ENCODE data around the gene PCDHGA1. TPM values are rescaled to one million over a fixed set of nuclear protein-coding genes. Genes with fewer than 3 reads are reported as not detected.

Gene PCDHGA1
- total RNA-seq, 1 experiment from 2014 or later = 0.63 TPM

- no peak overlapping the region for H3K27ac ChIP-seq (ENCODE audit: insufficient read length, low read depth, low read length)
- 0 out of 2 replicates have a peak, but pooled peaks cover 2% of the 10 kb centered on the region for H3K4me1 ChIP-seq (ENCODE audit: insufficient read depth, low read length)
- peaks cover 15% of the 10 kb centered on the region for H3K27me3 ChIP-seq (ENCODE audit: insufficient read depth, low read length)
- H3K4me2 ChIP-seq (ENCODE audit: insufficient read depth, insufficient read length, low read length) = peak overlapping the region; percentile 95
- Mint-ChIP-seq H3K27me3 (ENCODE audit: low read depth) (peaks cover 33% of the 10 kb centered on the region), H3K4me1 (peaks cover 23 to 30% of the 10 kb centered on the region in 2 experiments), H3K4me3 (peak overlapping the region; percentile 92 to 97), H3K36me3 (ENCODE audit: insufficient read depth in 1 of 3, low read depth in 3 of 3) (peaks cover 0 to 21% (median 8%) of the 10 kb centered on the region in 3 experiments; a peak in 4 of 7 replicates), H3K9me3 (peaks cover 0 to 23% of the 10 kb centered on the region in 2 experiments; a peak in 4 of 5 replicates), H3K27ac (peak overlapping the region; percentile 60 to 95 (median 81); a peak in 5 of 7 replicates)
- H3K4ac ChIP-seq (ENCODE audit: low read depth, low read length) = no peak overlapping the region
- peak overlapping the region; percentile 42 for H3K9ac ChIP-seq (ENCODE audit: extremely low read depth, insufficient read length, low read length)
- H2BK5ac ChIP-seq (ENCODE audit: insufficient read length, low read length) = no peak overlapping the region
- H4K20me1 ChIP-seq (ENCODE audit: control insufficient read depth, insufficient read depth, insufficient read length) = no peaks in the 10 kb centered on the region
- WGBS (ENCODE audit: extremely low coverage, insufficient read length, low lambda C conversion rate) = no CpG with 5 or more reads among the region's 58 CpGs
- H3K79me2 ChIP-seq (ENCODE audit: insufficient read depth, low read length) = no peaks in the 10 kb centered on the region
- no peak overlapping the region for H2BK120ac ChIP-seq (ENCODE audit: low read depth, low read length, poor library complexity, severe bottlenecking)
- no peak overlapping the region for H4K5ac ChIP-seq (ENCODE audit: insufficient read length, low read depth, low read length)
- H3K23ac ChIP-seq (ENCODE audit: insufficient read length, low read depth, low read length) = no peak overlapping the region
- peak overlapping the region; percentile 54; the same call in 1 of the 2 replicates for H3K14ac ChIP-seq (ENCODE audit: insufficient read depth, low read length)
- H2BK20ac ChIP-seq (ENCODE audit: low read depth, low read length, poor library complexity, severe bottlenecking) = no peak overlapping the region
- H2BK15ac ChIP-seq (ENCODE audit: low read depth, low read length) = no peak overlapping the region
- TF ChIP-seq, protein P1, sequence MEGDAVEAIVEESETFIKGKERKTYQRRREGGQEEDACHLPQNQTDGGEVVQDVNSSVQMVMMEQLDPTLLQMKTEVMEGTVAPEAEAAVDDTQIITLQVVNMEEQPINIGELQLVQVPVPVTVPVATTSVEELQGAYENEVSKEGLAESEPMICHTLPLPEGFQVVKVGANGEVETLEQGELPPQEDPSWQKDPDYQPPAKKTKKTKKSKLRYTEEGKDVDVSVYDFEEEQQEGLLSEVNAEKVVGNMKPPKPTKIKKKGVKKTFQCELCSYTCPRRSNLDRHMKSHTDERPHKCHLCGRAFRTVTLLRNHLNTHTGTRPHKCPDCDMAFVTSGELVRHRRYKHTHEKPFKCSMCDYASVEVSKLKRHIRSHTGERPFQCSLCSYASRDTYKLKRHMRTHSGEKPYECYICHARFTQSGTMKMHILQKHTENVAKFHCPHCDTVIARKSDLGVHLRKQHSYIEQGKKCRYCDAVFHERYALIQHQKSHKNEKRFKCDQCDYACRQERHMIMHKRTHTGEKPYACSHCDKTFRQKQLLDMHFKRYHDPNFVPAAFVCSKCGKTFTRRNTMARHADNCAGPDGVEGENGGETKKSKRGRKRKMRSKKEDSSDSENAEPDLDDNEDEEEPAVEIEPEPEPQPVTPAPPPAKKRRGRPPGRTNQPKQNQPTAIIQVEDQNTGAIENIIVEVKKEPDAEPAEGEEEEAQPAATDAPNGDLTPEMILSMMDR (conservative IDR thresholded peaks at IDR 0.05) = no peak
- peaks cover 17% of the 10 kb centered on the region for H3K23me2 ChIP-seq (ENCODE audit: insufficient read length, low read depth, low read length, poor library complexity, severe bottlenecking)
- no peak overlapping the region for H3T11ph ChIP-seq (ENCODE audit: low read length)
- H2AK5ac ChIP-seq (ENCODE audit: insufficient read length, low read length) = no peak overlapping the region
- peak; percentile 59 for DNase-seq
- H3K79me1 ChIP-seq (ENCODE audit: insufficient read depth, low read depth, low read length, poor library complexity, severe bottlenecking) = no peaks in the 10 kb centered on the region
- H2BK12ac ChIP-seq (ENCODE audit: insufficient read length, low read depth, low read length) = no peak overlapping the region
- no peak overlapping the region for H3K18ac ChIP-seq (ENCODE audit: insufficient read length, low read depth, low read length)
- peaks cover 5% of the 10 kb centered on the region for H3K9me3 ChIP-seq (ENCODE audit: control insufficient read depth, low read depth, low read length)
- H4K8ac ChIP-seq (replicated peaks; ENCODE audit: insufficient read length, low read depth, low read length) = no peak overlapping the region
- H2AFZ ChIP-seq (ENCODE audit: low read length) = no peak overlapping the region
- H3K56ac ChIP-seq (ENCODE audit: insufficient read length, low read depth, low read length) = no peak overlapping the region
- no peak overlapping the region for H4K91ac ChIP-seq (ENCODE audit: insufficient read length, low read depth, low read length)
Observed at GRCh38 chr5:141476132-141476911, 146.0 kb downstream of the PCDHGA1 start.
